CD14-positive monocyte (primary cell): ENCODE measurements around the gene SOS1. TPM values are rescaled to one million over a fixed set of nuclear protein-coding genes. Genes with fewer than 3 reads are reported as not detected.

Source experiments
- DNase-seq, 3 donors: peaks; one replicate each; pipeline ENCODE4 v3.0.0-alpha.2; 2011 to 2022
- H2AFZ ChIP-seq: 2 replicates; pipeline ENCODE4 v1.6.0; 2012; ENCODE audit warnings: mild to moderate bottlenecking, low read depth, low read length, inconsistent platforms; ENCODE audit not compliant: insufficient read depth, poor library complexity, severe bottlenecking
- H3K27ac ChIP-seq, 2 donors: 1 replicate in 1 of 2; 2 replicates in 1 of 2; pipeline ENCODE4 v1.5.1; 2012 to 2013; ENCODE audit warnings: low read length in 2 of 2, control low read depth in 1 of 2, inconsistent platforms in 1 of 2, low read depth in 1 of 2, mild to moderate bottlenecking in 1 of 2
- H3K27me3 ChIP-seq, 2 donors: one replicate each; pipeline versions ENCODE4 v1.6.0 to v1.6.1; 2011 to 2013; ENCODE audit warnings: low read length in 2 of 2; ENCODE audit not compliant: control insufficient read depth in 2 of 2, insufficient read depth in 2 of 2
- H3K36me3 ChIP-seq, 2 donors: replicated peaks in 1 of 2; 1 replicate in 1 of 2; 2 replicates in 1 of 2; pipeline versions ENCODE4 v1.5.1 to v1.6.1; 2012 to 2013; ENCODE audit warnings: low read length in 2 of 2, control low read depth in 1 of 2, inconsistent platforms in 1 of 2, mild to moderate bottlenecking in 1 of 2; ENCODE audit not compliant: insufficient read depth in 2 of 2, control insufficient read depth in 1 of 2
- H3K4me1 ChIP-seq, 2 donors: 1 replicate in 1 of 2; 2 replicates in 1 of 2; pipeline versions ENCODE4 v1.5.1 to v1.6.1; 2012 to 2013; ENCODE audit warnings: low read length in 2 of 2, control low read depth in 1 of 2, inconsistent platforms in 1 of 2, mild to moderate bottlenecking in 1 of 2, moderate library complexity in 1 of 2; ENCODE audit not compliant: insufficient read depth in 2 of 2, control insufficient read depth in 1 of 2
- H3K4me2 ChIP-seq: replicated peaks from 2 replicates; pipeline ENCODE3; 2012; ENCODE audit warnings: low read length, moderate library complexity, mild to moderate bottlenecking; ENCODE audit not compliant: poor library complexity, severe bottlenecking; ENCODE audit errors: extremely low read depth
- H3K4me3 ChIP-seq, 3 experiments: fragments of 200-600 bp in 1 of 3; sonication (generic) in 1 of 3; replicated peaks in 1 of 3; 1 replicate in 2 of 3; 2 replicates in 1 of 3; pipeline ENCODE4 v1.5.1; 2011 to 2013; ENCODE audit warnings: low read length in 3 of 3, mild to moderate bottlenecking in 3 of 3, control low read depth in 2 of 3, low read depth in 2 of 3, inconsistent platforms in 1 of 3, moderate library complexity in 1 of 3
- H3K79me2 ChIP-seq: 2 replicates; pipeline ENCODE4 v1.6.0; 2012; ENCODE audit warnings: mild to moderate bottlenecking, control low read depth, inconsistent platforms, low read length, moderate library complexity; ENCODE audit not compliant: insufficient read depth
- H3K9ac ChIP-seq: 2 replicates; pipeline ENCODE4 v1.6.0; 2017; ENCODE audit warnings: low read length, mild to moderate bottlenecking; ENCODE audit not compliant: insufficient read depth, poor library complexity, severe bottlenecking
- H3K9me3 ChIP-seq, 2 donors: replicated peaks in 1 of 2; 1 replicate in 1 of 2; 2 replicates in 1 of 2; pipeline versions ENCODE4 v1.5.1 to v1.6.1; 2012 to 2013; ENCODE audit warnings: low read length in 2 of 2, control low read depth in 1 of 2; ENCODE audit not compliant: control insufficient read depth in 1 of 2, insufficient read depth in 1 of 2
- H4K20me1 ChIP-seq: 2 replicates; pipeline ENCODE4 v1.6.0; 2012; ENCODE audit warnings: mild to moderate bottlenecking, low read length, control low read depth, moderate library complexity; ENCODE audit not compliant: insufficient read depth
- H3K27ac Mint-ChIP-seq, 7 donors: one replicate each; pipeline ENCODE4 v1.8.0; 2020; ENCODE audit warnings: mild to moderate bottlenecking in 7 of 7, mixed read lengths in 7 of 7, moderate library complexity in 6 of 7, inconsistent platforms in 2 of 7
- H3K27me3 Mint-ChIP-seq, 3 donors: one replicate each; pipeline ENCODE4 v1.8.0; 2021 to 2022; ENCODE audit warnings: low read depth in 3 of 3, mild to moderate bottlenecking in 3 of 3, mixed read lengths in 3 of 3, moderate library complexity in 3 of 3, inconsistent platforms in 1 of 3
- H3K36me3 Mint-ChIP-seq, 2 donors: one replicate each; pipeline ENCODE4 v1.8.0; 2020; ENCODE audit warnings: mixed read lengths in 2 of 2, inconsistent platforms in 1 of 2, mild to moderate bottlenecking in 1 of 2
- H3K4me1 Mint-ChIP-seq: one replicate; pipeline ENCODE4 v1.8.0; 2020; ENCODE audit warnings: mild to moderate bottlenecking, mixed read lengths
- H3K4me3 Mint-ChIP-seq, 2 donors: one replicate each; pipeline ENCODE4 v1.8.0; 2020; ENCODE audit warnings: mild to moderate bottlenecking in 2 of 2, mixed read lengths in 2 of 2, moderate library complexity in 1 of 2
- H3K9me3 Mint-ChIP-seq, 7 donors: one replicate each; pipeline ENCODE4 v1.8.0; 2020 to 2022; ENCODE audit warnings: mixed read lengths in 7 of 7, mild to moderate bottlenecking in 6 of 7, moderate library complexity in 6 of 7, inconsistent platforms in 2 of 7
- WGBS: methylation state at CpG from one replicate; pipeline ENCODE4 v1.1.5; 2013; ENCODE audit warnings: missing lambda C conversion rate; ENCODE audit not compliant: insufficient coverage; 5-methylcytosine and 5-hydroxymethylcytosine counted together
- intact Hi-C, 2 donors: fragments of 100-400 bp; cut with micrococcal nuclease; formaldehyde crosslinking; loops; one replicate each; pipeline versions ENCODE4 v1.15.0 to v1.15.1; 2023
- polyA plus RNA-seq, 3 donors: library from polyadenylated mRNA; depleted of rRNA in 1 of 3; unstranded in 2 of 3; stranded (reverse) in 1 of 3; fragments of 300-500 nt in 2 of 3; fragments of >200 nt in 1 of 3; fragmentation: Illumina TruSeq in 2 of 3; gene quantifications; 1 replicate in 2 of 3; 2 replicates in 1 of 3; pipeline ENCODE4 v1.2.3, GENCODE V29; 2012 to 2021
- TF ChIP-seq, protein P1 (sequence below): fragments of 200-600 bp; IDR thresholded peaks from one replicate; pipeline ENCODE4 v1.8.0; 2022; ENCODE audit warnings: antibody characterized with exemption, mild to moderate bottlenecking

Gene SOS1
- polyA plus RNA-seq, 3 donors, result 5.3 to 15.6 (median 7.7) TPM

DNA sequence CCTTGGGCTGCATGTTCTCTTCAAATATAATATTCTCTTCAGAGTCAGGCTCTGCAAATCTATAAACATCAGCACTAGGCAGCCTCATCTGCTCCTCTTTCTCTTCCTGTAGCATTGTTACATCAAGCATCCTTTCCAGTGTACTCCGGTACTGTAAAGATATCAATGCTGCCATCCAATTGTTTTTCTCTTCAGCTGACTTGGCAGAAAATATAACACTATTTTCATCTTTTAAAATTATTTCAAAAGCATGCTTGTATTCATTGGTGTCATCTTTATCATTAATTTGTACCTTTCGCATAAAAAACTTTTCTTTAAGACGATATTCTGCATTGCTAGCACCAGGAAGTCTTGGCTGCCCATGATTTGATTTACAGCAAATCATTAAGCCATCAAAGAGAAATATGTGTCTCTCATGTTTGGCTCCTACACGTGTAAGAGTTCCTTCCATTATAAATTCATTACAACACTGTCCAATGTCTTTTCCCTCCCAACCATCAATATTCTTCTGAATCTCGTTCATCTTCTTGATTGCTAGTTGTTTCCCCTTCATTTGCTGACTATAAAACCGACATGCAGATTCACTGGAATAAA is 98.1 kb downstream of the SOS1 start:
- Histone ChIP-seq H3K36me3 (peaks cover 29 to 50% of the 10 kb centered on the region in 2 donors), H3K4me2 (no peak overlapping the region), H4K20me1 (no peaks in the 10 kb centered on the region), H3K79me2 (no peaks in the 10 kb centered on the region), H3K9me3 (no peaks in the 10 kb centered on the region), H3K9ac (no peak overlapping the region), H3K4me1 (no peaks in the 10 kb centered on the region), H3K27ac (no peak overlapping the region), H3K4me3 (no peak overlapping the region), H3K27me3 (no peaks in the 10 kb centered on the region), H2AFZ (no peak overlapping the region)
- Mint-ChIP-seq H3K4me1 (no peaks in the 10 kb centered on the region), H3K4me3 (no peak overlapping the region), H3K27ac (no peak overlapping the region), H3K36me3 (peaks cover 21 to 29% of the 10 kb centered on the region in 2 donors), H3K9me3 (no peaks in the 10 kb centered on the region), H3K27me3 (no peaks in the 10 kb centered on the region)
- TF ChIP-seq, protein P1, sequence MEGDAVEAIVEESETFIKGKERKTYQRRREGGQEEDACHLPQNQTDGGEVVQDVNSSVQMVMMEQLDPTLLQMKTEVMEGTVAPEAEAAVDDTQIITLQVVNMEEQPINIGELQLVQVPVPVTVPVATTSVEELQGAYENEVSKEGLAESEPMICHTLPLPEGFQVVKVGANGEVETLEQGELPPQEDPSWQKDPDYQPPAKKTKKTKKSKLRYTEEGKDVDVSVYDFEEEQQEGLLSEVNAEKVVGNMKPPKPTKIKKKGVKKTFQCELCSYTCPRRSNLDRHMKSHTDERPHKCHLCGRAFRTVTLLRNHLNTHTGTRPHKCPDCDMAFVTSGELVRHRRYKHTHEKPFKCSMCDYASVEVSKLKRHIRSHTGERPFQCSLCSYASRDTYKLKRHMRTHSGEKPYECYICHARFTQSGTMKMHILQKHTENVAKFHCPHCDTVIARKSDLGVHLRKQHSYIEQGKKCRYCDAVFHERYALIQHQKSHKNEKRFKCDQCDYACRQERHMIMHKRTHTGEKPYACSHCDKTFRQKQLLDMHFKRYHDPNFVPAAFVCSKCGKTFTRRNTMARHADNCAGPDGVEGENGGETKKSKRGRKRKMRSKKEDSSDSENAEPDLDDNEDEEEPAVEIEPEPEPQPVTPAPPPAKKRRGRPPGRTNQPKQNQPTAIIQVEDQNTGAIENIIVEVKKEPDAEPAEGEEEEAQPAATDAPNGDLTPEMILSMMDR, result no peak
- intact Hi-C loops, result no loop called here
- no peak for DNase-seq
- 96% methylated on average over 4 of the region's 6 CpGs for WGBS

DNA sequence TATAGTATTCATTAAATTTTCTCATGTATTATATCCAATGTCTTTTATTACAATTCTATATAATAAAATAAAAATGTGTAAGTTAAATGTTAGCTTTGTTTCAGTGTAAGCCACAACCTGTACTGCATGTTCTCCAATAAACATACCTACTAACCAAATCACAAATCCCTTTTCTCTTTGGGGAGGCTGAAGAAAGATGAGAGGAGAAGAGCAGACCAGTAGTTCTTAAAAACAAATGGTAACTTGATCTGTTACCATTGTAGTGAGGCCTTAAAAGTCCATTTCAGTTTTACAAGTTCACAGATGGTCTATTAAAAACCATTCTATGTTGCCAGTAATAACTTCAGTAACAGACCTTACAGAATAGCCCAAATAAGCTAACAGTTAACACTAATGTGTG is 100.5 kb downstream of the SOS1 start:
- Histone ChIP-seq H3K9ac (no peak overlapping the region), H2AFZ (no peak overlapping the region), H3K4me1 (no peaks in the 10 kb centered on the region), H3K9me3 (no peaks in the 10 kb centered on the region), H3K27me3 (no peaks in the 10 kb centered on the region), H3K79me2 (no peaks in the 10 kb centered on the region), H3K4me2 (no peak overlapping the region), H3K4me3 (no peak overlapping the region), H3K36me3 (peaks cover 29 to 37% of the 10 kb centered on the region in 2 donors), H3K27ac (no peak overlapping the region), H4K20me1 (peaks cover 3% of the 10 kb centered on the region)
- no peak for DNase-seq
- Mint-ChIP-seq H3K4me3 (no peak overlapping the region), H3K27ac (no peak overlapping the region), H3K36me3 (peaks cover 18 to 25% of the 10 kb centered on the region in 2 donors), H3K27me3 (no peaks in the 10 kb centered on the region), H3K9me3 (no peaks in the 10 kb centered on the region), H3K4me1 (no peaks in the 10 kb centered on the region)
- intact Hi-C loops, result no loop called here
- TF ChIP-seq, protein P1, result no peak
